Osteoblast (primary cell): ENCODE data around the gene DPP6. TPM values are rescaled to one million over a fixed set of nuclear protein-coding genes. Genes with fewer than 3 reads are reported as not detected.
"Not testable (repeated sequence)": the region's sequence is repeated elsewhere in the genome, so short reads cannot be mapped to it uniquely, and the experiment has no call there.

Experiments used
- DNase-seq: peaks from one replicate; pipeline ENCODE4 v3.0.0; 2011; ENCODE audit warnings: low spot score, mixed read lengths; ENCODE audit not compliant: insufficient read length; ENCODE audit errors: missing footprints
- H2AFZ ChIP-seq: 2 replicates; pipeline ENCODE4 v1.6.0; 2011; ENCODE audit warnings: mild to moderate bottlenecking, low read length
- H3K27ac ChIP-seq: 2 replicates; pipeline ENCODE4 v1.5.1; 2011; ENCODE audit warnings: mild to moderate bottlenecking, low read depth, low read length, moderate library complexity
- H3K27me3 ChIP-seq: 2 replicates; pipeline ENCODE4 v1.6.0; 2012; ENCODE audit warnings: mild to moderate bottlenecking, control low read depth, inconsistent platforms, low read length, moderate library complexity; ENCODE audit not compliant: insufficient read depth
- H3K36me3 ChIP-seq: 2 replicates; pipeline ENCODE4 v1.5.1; 2011; ENCODE audit warnings: mild to moderate bottlenecking, low read length, control low read depth, moderate library complexity; ENCODE audit not compliant: insufficient read depth
- H3K4me1 ChIP-seq: 2 replicates; pipeline ENCODE4 v1.5.1; 2011; ENCODE audit warnings: mild to moderate bottlenecking, low read length, control low read depth, moderate library complexity; ENCODE audit not compliant: insufficient read depth
- H3K4me2 ChIP-seq: 2 replicates; pipeline ENCODE4 v1.6.0; 2011; ENCODE audit warnings: mild to moderate bottlenecking, low read length; ENCODE audit not compliant: insufficient read depth
- H3K4me3 ChIP-seq: fragments of 200-600 bp; sonication (generic); 3 replicates; pipeline ENCODE4 v1.5.1; 2012; ENCODE audit warnings: mild to moderate bottlenecking, low read length, inconsistent platforms; ENCODE audit not compliant: insufficient read depth
- H3K79me2 ChIP-seq: 2 replicates; pipeline ENCODE4 v1.6.0; 2012; ENCODE audit warnings: mild to moderate bottlenecking, low read length, control low read depth, inconsistent platforms; ENCODE audit not compliant: insufficient read depth
- H3K9me3 ChIP-seq: 2 replicates; pipeline ENCODE4 v1.5.1; 2011; ENCODE audit warnings: low read depth, low read length, control low read depth
- H4K20me1 ChIP-seq: 2 replicates; pipeline ENCODE4 v1.6.0; 2012; ENCODE audit warnings: mild to moderate bottlenecking, low read length, control low read depth; ENCODE audit not compliant: insufficient read depth
- total RNA-seq: library from RNA; depleted of rRNA; stranded (reverse); fragments of >200 nt; gene quantifications from 2 replicates; pipeline ENCODE4 v1.2.3, GENCODE V29; 2012

DPP6 gene
- total RNA-seq, 1 donor = not detected

GRCh38 chr7:154039466-154040165, 12.6 kb upstream of the DPP6 start:
- H3K4me3 ChIP-seq, H3K27me3 ChIP-seq, H3K4me2 ChIP-seq, H3K36me3 ChIP-seq, H3K27ac ChIP-seq, H3K79me2 ChIP-seq, DNase-seq, H2AFZ ChIP-seq, H3K9me3 ChIP-seq, H4K20me1 ChIP-seq, H3K4me1 ChIP-seq: not testable (repeated sequence)

GRCh38 chr7:154050394-154050793, 1.8 kb upstream of the DPP6 start:
- not testable (repeated sequence) for DNase-seq, H3K9me3 ChIP-seq, H3K36me3 ChIP-seq, H3K4me2 ChIP-seq, H3K27ac ChIP-seq, H3K27me3 ChIP-seq, H3K79me2 ChIP-seq, H3K4me1 ChIP-seq, H2AFZ ChIP-seq, H4K20me1 ChIP-seq, H3K4me3 ChIP-seq

GRCh38 chr7:154051006-154051642, 1.1 kb upstream of the DPP6 start:
- not testable (repeated sequence) for H4K20me1 ChIP-seq, H3K4me3 ChIP-seq, H3K9me3 ChIP-seq, H3K27me3 ChIP-seq, H2AFZ ChIP-seq, H3K36me3 ChIP-seq, H3K27ac ChIP-seq, H3K4me2 ChIP-seq, H3K4me1 ChIP-seq, H3K79me2 ChIP-seq, DNase-seq

- not testable (repeated sequence) for H3K79me2 ChIP-seq, DNase-seq, H3K27me3 ChIP-seq, H2AFZ ChIP-seq, H3K36me3 ChIP-seq, H3K4me3 ChIP-seq, H3K4me1 ChIP-seq, H3K27ac ChIP-seq, H4K20me1 ChIP-seq, H3K9me3 ChIP-seq, H3K4me2 ChIP-seq
Observed at GRCh38 chr7:154052530-154053252, 493 bp downstream of the DPP6 start.

- H2AFZ ChIP-seq, H3K27me3 ChIP-seq, H3K4me1 ChIP-seq, H3K4me3 ChIP-seq, DNase-seq, H4K20me1 ChIP-seq, H3K36me3 ChIP-seq, H3K27ac ChIP-seq, H3K79me2 ChIP-seq, H3K4me2 ChIP-seq, H3K9me3 ChIP-seq: not testable (repeated sequence)
Observed at GRCh38 chr7:154053466-154054312, 1.5 kb downstream of the DPP6 start.

- not testable (repeated sequence) for H3K36me3 ChIP-seq, H3K27ac ChIP-seq, H2AFZ ChIP-seq, H3K79me2 ChIP-seq, H4K20me1 ChIP-seq, H3K4me3 ChIP-seq, H3K9me3 ChIP-seq, H3K27me3 ChIP-seq, H3K4me1 ChIP-seq, DNase-seq, H3K4me2 ChIP-seq
Observed at GRCh38 chr7:154054664-154055063, 2.5 kb downstream of the DPP6 start.

GRCh38 chr7:154055491-154056106, 3.4 kb downstream of the DPP6 start:
- not testable (repeated sequence) for H3K36me3 ChIP-seq, H3K4me3 ChIP-seq, H3K9me3 ChIP-seq, H3K79me2 ChIP-seq, H3K27ac ChIP-seq, H3K27me3 ChIP-seq, H3K4me1 ChIP-seq, H4K20me1 ChIP-seq, DNase-seq, H2AFZ ChIP-seq, H3K4me2 ChIP-seq

GRCh38 chr7:154058783-154059182, 6.6 kb downstream of the DPP6 start:
- not testable (repeated sequence) for H3K36me3 ChIP-seq, DNase-seq, H3K79me2 ChIP-seq, H3K27me3 ChIP-seq, H2AFZ ChIP-seq, H3K9me3 ChIP-seq, H3K4me2 ChIP-seq, H3K4me1 ChIP-seq, H4K20me1 ChIP-seq, H3K27ac ChIP-seq, H3K4me3 ChIP-seq
